Measurements from ENCODE around the gene CCDC88B.

- peak; percentile 83 to 86 for TF ChIP-seq POLR2A (IDR thresholded peaks at IDR 0.05)
- TF ChIP-seq CTCF (IDR thresholded peaks at IDR 0.05): peak in 3 of 4 experiments; percentile 42 to 74 (median 49)
Observed at GRCh38 chr11:64317961-64318765, 21.8 kb upstream of the CCDC88B start, which contains the start of gene PRDX5.

Measured in gastroesophageal sphincter (tissue), 3 donors.